Endothelial cell (in vitro differentiated cells): ENCODE data around the gene CCDC88B. TPM values are rescaled to one million over a fixed set of nuclear protein-coding genes. Genes with fewer than 3 reads are reported as not detected.

Source experiments
- DNase-seq: peaks from one replicate; pipeline ENCODE4 v3.0.0; 2021; ENCODE audit warnings: low spot score
- H3K27ac Mint-ChIP-seq: one replicate; pipeline ENCODE4 v1.8.0; 2021; ENCODE audit warnings: mixed read lengths, inconsistent platforms; ENCODE audit not compliant: unreplicated experiment
- H3K27me3 Mint-ChIP-seq: one replicate; pipeline ENCODE4 v1.8.0; 2021; ENCODE audit warnings: mild to moderate bottlenecking, moderate library complexity, mixed read lengths, inconsistent platforms; ENCODE audit not compliant: unreplicated experiment
- H3K36me3 Mint-ChIP-seq: one replicate; pipeline ENCODE4 v1.8.0; 2021; ENCODE audit warnings: mild to moderate bottlenecking, low read depth, mixed read lengths, inconsistent platforms; ENCODE audit not compliant: unreplicated experiment
- H3K4me1 Mint-ChIP-seq: one replicate; pipeline ENCODE4 v1.8.0; 2021; ENCODE audit warnings: mild to moderate bottlenecking, mixed read lengths, inconsistent platforms; ENCODE audit not compliant: unreplicated experiment
- H3K4me3 Mint-ChIP-seq: one replicate; pipeline ENCODE4 v1.8.0; 2021; ENCODE audit warnings: mild to moderate bottlenecking, mixed read lengths, inconsistent platforms; ENCODE audit not compliant: unreplicated experiment
- H3K9me3 Mint-ChIP-seq: one replicate; pipeline ENCODE4 v1.8.0; 2021; ENCODE audit warnings: mixed read lengths, inconsistent platforms; ENCODE audit not compliant: unreplicated experiment
- CTCF ChIP-seq: fragments of 200-600 bp; sonication (generic); IDR thresholded peaks from one replicate; pipeline ENCODE4 v1.5.0; 2021; ENCODE audit warnings: antibody characterized with exemption; ENCODE audit not compliant: unreplicated experiment
- total RNA-seq: library from RNA; stranded (reverse); fragmentation: NEBNext Ultra II Directional; extraction: Animal tissue kit (Norgen Biotek cat#: 25700); gene quantifications from one replicate; pipeline ENCODE4 v1.2.1, GENCODE V29; 2021; ENCODE audit not compliant: unreplicated experiment

Gene CCDC88B
- total RNA-seq, 1 donor from 2014 or later = 8.3 TPM

DNA sequence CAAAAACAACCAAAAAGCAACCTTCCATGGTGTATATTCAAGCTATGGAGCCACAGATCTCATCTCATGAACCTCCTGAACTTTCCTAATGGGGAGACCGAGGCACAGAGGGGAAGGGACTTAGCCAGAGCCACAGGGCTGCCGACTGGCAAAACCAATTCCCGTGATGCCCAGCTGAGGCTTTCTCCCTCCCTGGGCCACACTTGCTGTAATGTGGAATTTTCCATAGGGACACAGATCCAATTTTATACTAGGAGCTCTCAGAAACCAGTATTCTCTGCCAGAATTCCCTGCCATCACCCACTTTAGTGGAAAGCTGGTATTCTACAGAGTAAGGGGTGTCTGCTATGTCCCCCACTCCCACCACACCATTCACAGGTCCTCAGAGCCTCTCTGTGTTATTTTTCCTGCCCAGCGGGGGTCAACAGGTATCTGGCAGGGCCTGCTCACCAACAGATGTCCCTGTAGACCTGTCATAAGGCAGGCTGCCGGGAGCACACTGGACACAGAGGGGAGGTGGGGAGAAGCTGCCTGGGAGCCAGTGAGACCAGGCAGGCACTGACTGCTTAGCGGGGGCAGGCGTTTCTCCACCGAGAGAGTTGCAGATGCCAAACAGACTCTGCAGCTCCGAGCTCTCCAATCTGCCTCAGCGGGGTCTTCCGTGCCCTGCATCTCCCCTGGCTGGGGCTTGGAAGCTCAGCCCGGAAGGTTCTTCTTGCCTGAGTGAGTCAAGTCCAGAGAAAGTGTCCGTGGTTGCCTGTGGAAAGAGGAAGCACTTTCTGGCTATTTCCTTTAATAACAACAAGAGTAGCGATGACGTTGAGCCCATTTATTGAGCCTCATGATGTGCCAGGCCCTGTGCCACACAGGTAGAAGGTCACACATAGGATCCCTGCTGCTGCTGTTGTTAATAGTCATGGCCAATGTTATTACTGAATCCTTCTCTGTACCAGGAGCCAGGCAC, 45.3 kb downstream of the CCDC88B start:
- Mint-ChIP-seq H3K4me3 (no peak overlapping the region), H3K36me3 (no peaks in the 10 kb centered on the region), H3K9me3 (no peaks in the 10 kb centered on the region), H3K27ac (no peak overlapping the region), H3K27me3 (peaks cover 6% of the 10 kb centered on the region), H3K4me1 (peaks cover 16% of the 10 kb centered on the region)
- no peak for TF ChIP-seq CTCF
- no peak for DNase-seq

- Mint-ChIP-seq H3K36me3 (no peaks in the 10 kb centered on the region), H3K9me3 (no peaks in the 10 kb centered on the region), H3K4me1 (peaks cover 16% of the 10 kb centered on the region), H3K4me3 (no peak overlapping the region), H3K27ac (no peak overlapping the region), H3K27me3 (peaks cover 6% of the 10 kb centered on the region)
- no peak for DNase-seq
- TF ChIP-seq CTCF = no peak
These were observed 46.1 kb downstream of the CCDC88B start for GRCh38 chr11:64385945-64386704.

DNA sequence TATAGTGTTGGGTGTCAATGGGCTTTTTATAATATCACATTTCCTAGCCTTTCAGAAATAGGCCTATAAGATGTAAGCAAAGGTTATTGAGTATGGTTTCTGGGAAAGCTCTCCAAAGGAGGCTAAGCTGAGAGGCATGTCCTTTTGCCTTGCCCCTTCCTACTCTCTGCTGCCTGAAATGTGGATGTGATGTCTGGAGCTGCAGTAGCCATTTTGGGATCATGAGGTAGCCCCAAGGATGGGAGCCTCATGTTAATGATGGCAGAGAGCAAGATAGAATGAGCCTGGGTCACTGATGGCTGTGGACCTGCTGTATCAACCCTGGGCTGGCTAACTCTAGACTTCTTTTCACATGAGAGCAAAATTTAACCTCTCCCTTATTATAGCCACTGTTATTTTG, 47.9 kb downstream of the CCDC88B start:
- Mint-ChIP-seq H3K9me3 (no peaks in the 10 kb centered on the region), H3K36me3 (no peaks in the 10 kb centered on the region), H3K4me1 (peaks cover 16% of the 10 kb centered on the region), H3K4me3 (no peak overlapping the region), H3K27ac (no peak overlapping the region), H3K27me3 (peaks cover 4% of the 10 kb centered on the region)
- TF ChIP-seq CTCF = no peak
- no peak for DNase-seq

DNA sequence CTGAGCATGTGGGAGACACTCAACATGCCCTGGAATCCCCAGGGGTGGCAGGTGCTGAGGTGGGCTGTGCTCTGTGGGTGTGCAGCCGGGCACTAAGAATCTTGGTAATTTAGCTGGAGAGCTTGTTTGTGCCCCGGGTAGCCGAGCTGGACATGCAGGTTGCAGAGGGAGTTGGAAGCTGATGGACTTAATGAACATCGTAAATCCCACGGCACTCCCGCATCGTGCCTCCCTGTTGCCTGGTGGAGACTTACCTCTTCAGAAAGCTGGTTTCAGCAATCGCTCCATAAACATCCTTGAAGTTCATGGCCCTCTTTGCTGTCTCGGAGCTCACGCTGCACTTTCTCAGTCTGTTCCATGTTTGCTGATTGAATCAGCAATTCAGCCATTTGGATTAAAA, 48.9 kb downstream of the CCDC88B start:
- Mint-ChIP-seq H3K36me3 (no peaks in the 10 kb centered on the region), H3K27me3 (peaks cover 4% of the 10 kb centered on the region), H3K9me3 (no peaks in the 10 kb centered on the region), H3K27ac (no peak overlapping the region), H3K4me1 (peaks cover 16% of the 10 kb centered on the region), H3K4me3 (no peak overlapping the region)
- TF ChIP-seq CTCF = no peak
- no peak for DNase-seq

DNA sequence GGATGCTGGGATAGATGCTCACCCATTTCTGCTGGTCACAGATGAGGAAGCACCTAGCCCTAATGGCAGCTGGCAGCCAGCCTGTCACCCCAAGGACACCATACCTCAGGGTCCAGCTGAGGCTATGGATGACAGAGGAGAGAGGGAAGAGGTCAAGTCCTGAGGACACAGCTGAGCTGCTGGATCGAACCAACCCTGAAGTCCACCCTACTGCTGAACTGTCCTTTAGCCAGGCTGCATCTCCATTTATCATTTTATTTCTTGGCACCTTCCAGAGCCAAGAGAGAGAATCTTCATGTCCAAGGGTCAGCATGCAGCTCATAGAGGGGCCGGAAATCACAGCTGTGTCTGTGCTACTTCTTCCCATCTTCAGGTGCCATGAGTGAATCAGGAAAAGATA, 49.8 kb downstream of the CCDC88B start:
- no peaks in the 10 kb centered on the region for H3K36me3 Mint-ChIP-seq
- no peak for DNase-seq
- no peak for TF ChIP-seq CTCF

More for the DNA sequence above, 49.8 kb downstream of the CCDC88B start:
- Mint-ChIP-seq H3K9me3 (no peaks in the 10 kb centered on the region), H3K4me3 (no peak overlapping the region), H3K27ac (no peak overlapping the region), H3K27me3 (peaks cover 4% of the 10 kb centered on the region), H3K4me1 (peaks cover 15% of the 10 kb centered on the region)
